Measurements from ENCODE around the gene TIMM44.
"Not testable (repeated sequence)": the region's sequence is repeated elsewhere in the genome, so short reads cannot be mapped to it uniquely, and the experiment has no call there.

The TIMM44 gene

GRCh38 chr19:7921967-7922835 lies 21.3 kb downstream of the TIMM44 start:
- peaks cover 24% of the 10 kb centered on the region for H3K4me1 ChIP-seq (ENCODE audit: control insufficient read depth, insufficient read depth, low read length)
- DNase-seq (ENCODE audit: low read depth) = no peak
- no peaks in the 10 kb centered on the region for H3K9me3 ChIP-seq (ENCODE audit: control insufficient read depth, low read length)
- H3K27me3 ChIP-seq (replicated peaks; ENCODE audit: control insufficient read depth, insufficient read depth, low read length) = no peaks in the 10 kb centered on the region
- H3K9ac ChIP-seq (ENCODE audit: low read length) = peak overlapping the region; percentile 86
- H3K4me3 ChIP-seq (ENCODE audit: low read length) = peak overlapping the region; percentile 87
- H3K36me3 ChIP-seq (ENCODE audit: control insufficient read depth, insufficient read depth, low read length, severe bottlenecking) = peaks cover 12% of the 10 kb centered on the region

GRCh38 chr19:7921302-7921966 lies 22.0 kb downstream of the TIMM44 start:
- Histone ChIP-seq H3K27me3 (replicated peaks; ENCODE audit: control insufficient read depth, insufficient read depth, low read length) (no peaks in the 10 kb centered on the region), H3K4me1 (ENCODE audit: control insufficient read depth, insufficient read depth, low read length) (peaks cover 18% of the 10 kb centered on the region), H3K9ac (ENCODE audit: low read length) (peak overlapping the region; percentile 86), H3K9me3 (ENCODE audit: control insufficient read depth, low read length) (no peaks in the 10 kb centered on the region), H3K4me3 (ENCODE audit: low read length) (peak overlapping the region; percentile 87), H3K36me3 (ENCODE audit: control insufficient read depth, insufficient read depth, low read length, severe bottlenecking) (peaks cover 12% of the 10 kb centered on the region)
- no peak for DNase-seq (ENCODE audit: low read depth)

- H3K4me3 ChIP-seq (ENCODE audit: low read length) = peak overlapping the region; percentile 87
- H3K36me3 ChIP-seq (ENCODE audit: control insufficient read depth, insufficient read depth, low read length, severe bottlenecking) = peaks cover 12% of the 10 kb centered on the region
- H3K9me3 ChIP-seq (ENCODE audit: control insufficient read depth, low read length) = no peaks in the 10 kb centered on the region
- H3K9ac ChIP-seq (ENCODE audit: low read length) = peak overlapping the region; percentile 86
- DNase-seq (ENCODE audit: low read depth) = peak; percentile 100
- H3K27me3 ChIP-seq (replicated peaks; ENCODE audit: control insufficient read depth, insufficient read depth, low read length) = no peaks in the 10 kb centered on the region
- peaks cover 18% of the 10 kb centered on the region for H3K4me1 ChIP-seq (ENCODE audit: control insufficient read depth, insufficient read depth, low read length)
Observed at GRCh38 chr19:7920519-7921301, 22.8 kb downstream of the TIMM44 start.

- peaks cover 21% of the 10 kb centered on the region for H3K4me1 ChIP-seq (ENCODE audit: control insufficient read depth, insufficient read depth, low read length)
- H3K27me3 ChIP-seq (replicated peaks; ENCODE audit: control insufficient read depth, insufficient read depth, low read length) = no peaks in the 10 kb centered on the region
- H3K4me3 ChIP-seq (ENCODE audit: low read length) = peak within 1 kb of the TSS; percentile 87
- H3K9ac ChIP-seq (ENCODE audit: low read length) = peak within 1 kb of the TSS; percentile 86
- no peaks in the 10 kb centered on the region for H3K9me3 ChIP-seq (ENCODE audit: control insufficient read depth, low read length)
- peaks cover 12% of the 10 kb centered on the region for H3K36me3 ChIP-seq (ENCODE audit: control insufficient read depth, insufficient read depth, low read length, severe bottlenecking)
- DNase-seq (ENCODE audit: low read depth) = peak; percentile 95
Observed at GRCh38 chr19:7919610-7920518, 23.6 kb downstream of the TIMM44 start, which contains the start of gene SNAPC2. TSS of gene SNAPC2 (plus strand) at chr19:7920338. CDS start at chr19:7920367, 29 bp downstream.

- Histone ChIP-seq H3K4me1 (ENCODE audit: control insufficient read depth, insufficient read depth, low read length) (peaks cover 21% of the 10 kb centered on the region), H3K4me3 (ENCODE audit: low read length) (no peak overlapping the region), H3K9ac (ENCODE audit: low read length) (no peak overlapping the region), H3K27me3 (replicated peaks; ENCODE audit: control insufficient read depth, insufficient read depth, low read length) (no peaks in the 10 kb centered on the region), H3K9me3 (ENCODE audit: control insufficient read depth, low read length) (no peaks in the 10 kb centered on the region), H3K36me3 (ENCODE audit: control insufficient read depth, insufficient read depth, low read length, severe bottlenecking) (peaks cover 12% of the 10 kb centered on the region)
- no peak for DNase-seq (ENCODE audit: low read depth)
Observed at GRCh38 chr19:7918615-7919421, 24.6 kb downstream of the TIMM44 start.

GRCh38 chr19:7918062-7918614 lies 25.3 kb downstream of the TIMM44 start:
- not testable (repeated sequence) for H3K27me3 ChIP-seq (replicated peaks; ENCODE audit: control insufficient read depth, insufficient read depth, low read length); H3K9me3 ChIP-seq (ENCODE audit: control insufficient read depth, low read length); H3K9ac ChIP-seq (ENCODE audit: low read length); H3K36me3 ChIP-seq (ENCODE audit: control insufficient read depth, insufficient read depth, low read length, severe bottlenecking); DNase-seq (ENCODE audit: low read depth)
- Histone ChIP-seq H3K4me3 (ENCODE audit: low read length) (peak overlapping the region; percentile 55), H3K4me1 (ENCODE audit: control insufficient read depth, insufficient read depth, low read length) (peaks cover 21% of the 10 kb centered on the region)

GRCh38 chr19:7917267-7918061 lies 26.0 kb downstream of the TIMM44 start:
- H3K9me3 ChIP-seq (ENCODE audit: control insufficient read depth, low read length) = no peaks in the 10 kb centered on the region
- peaks cover 21% of the 10 kb centered on the region for H3K4me1 ChIP-seq (ENCODE audit: control insufficient read depth, insufficient read depth, low read length)
- peaks cover 9% of the 10 kb centered on the region for H3K36me3 ChIP-seq (ENCODE audit: control insufficient read depth, insufficient read depth, low read length, severe bottlenecking)
- no peaks in the 10 kb centered on the region for H3K27me3 ChIP-seq (replicated peaks; ENCODE audit: control insufficient read depth, insufficient read depth, low read length)
- DNase-seq (ENCODE audit: low read depth) = peak; percentile 88
- peak overlapping the region; percentile 52 for H3K9ac ChIP-seq (ENCODE audit: low read length)
- H3K4me3 ChIP-seq (ENCODE audit: low read length) = peak overlapping the region; percentile 55

- peaks cover 18% of the 10 kb centered on the region for H3K4me1 ChIP-seq (ENCODE audit: control insufficient read depth, insufficient read depth, low read length)
- no peaks in the 10 kb centered on the region for H3K9me3 ChIP-seq (ENCODE audit: control insufficient read depth, low read length)
- H3K27me3 ChIP-seq (replicated peaks; ENCODE audit: control insufficient read depth, insufficient read depth, low read length) = no peaks in the 10 kb centered on the region
- H3K9ac ChIP-seq (ENCODE audit: low read length) = no peak overlapping the region
- DNase-seq (ENCODE audit: low read depth) = no peak
- H3K4me3 ChIP-seq (ENCODE audit: low read length) = peak overlapping the region; percentile 55
- peaks cover 8% of the 10 kb centered on the region for H3K36me3 ChIP-seq (ENCODE audit: control insufficient read depth, insufficient read depth, low read length, severe bottlenecking)
Observed at GRCh38 chr19:7916955-7917266, 26.6 kb downstream of the TIMM44 start.

- peaks cover 13% of the 10 kb centered on the region for H3K36me3 ChIP-seq (ENCODE audit: control insufficient read depth, insufficient read depth, low read length, severe bottlenecking)
- no peak overlapping the region for H3K4me3 ChIP-seq (ENCODE audit: low read length)
- H3K9ac ChIP-seq (ENCODE audit: low read length) = peak overlapping the region; percentile 51
- H3K4me1 ChIP-seq (ENCODE audit: control insufficient read depth, insufficient read depth, low read length) = peaks cover 12% of the 10 kb centered on the region
- DNase-seq (ENCODE audit: low read depth) = peak; percentile 79
- H3K9me3 ChIP-seq (ENCODE audit: control insufficient read depth, low read length) = no peaks in the 10 kb centered on the region
- no peaks in the 10 kb centered on the region for H3K27me3 ChIP-seq (replicated peaks; ENCODE audit: control insufficient read depth, insufficient read depth, low read length)
Observed at GRCh38 chr19:7916103-7916954, 27.1 kb downstream of the TIMM44 start.
